ENCODE results near the gene UXS1.
A peak's percentile ranks its signal among the peaks of the same experiment; 100 is the strongest.

Gene UXS1

DNA sequence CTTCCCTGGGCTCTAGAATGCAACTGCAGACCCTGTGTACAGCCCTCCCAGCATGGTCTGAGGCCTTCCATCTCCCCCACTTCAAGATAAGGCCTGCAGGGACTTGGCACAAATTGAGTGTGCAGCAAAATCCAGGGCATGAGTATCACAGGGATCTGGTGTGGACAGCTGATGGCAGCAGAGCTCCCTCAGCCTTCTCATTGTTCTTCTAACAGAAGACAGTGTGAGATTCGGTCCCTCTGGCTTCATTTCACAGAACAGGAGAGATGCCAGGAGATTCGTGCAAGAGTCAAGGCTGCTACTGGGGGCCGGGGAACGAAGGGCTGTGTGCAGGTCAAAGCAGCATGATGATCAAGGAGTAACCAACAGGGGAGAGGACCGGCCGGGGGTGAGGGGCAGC lies 85.8 kb downstream of the UXS1 start:
- DNase-seq, result no peak

DNA sequence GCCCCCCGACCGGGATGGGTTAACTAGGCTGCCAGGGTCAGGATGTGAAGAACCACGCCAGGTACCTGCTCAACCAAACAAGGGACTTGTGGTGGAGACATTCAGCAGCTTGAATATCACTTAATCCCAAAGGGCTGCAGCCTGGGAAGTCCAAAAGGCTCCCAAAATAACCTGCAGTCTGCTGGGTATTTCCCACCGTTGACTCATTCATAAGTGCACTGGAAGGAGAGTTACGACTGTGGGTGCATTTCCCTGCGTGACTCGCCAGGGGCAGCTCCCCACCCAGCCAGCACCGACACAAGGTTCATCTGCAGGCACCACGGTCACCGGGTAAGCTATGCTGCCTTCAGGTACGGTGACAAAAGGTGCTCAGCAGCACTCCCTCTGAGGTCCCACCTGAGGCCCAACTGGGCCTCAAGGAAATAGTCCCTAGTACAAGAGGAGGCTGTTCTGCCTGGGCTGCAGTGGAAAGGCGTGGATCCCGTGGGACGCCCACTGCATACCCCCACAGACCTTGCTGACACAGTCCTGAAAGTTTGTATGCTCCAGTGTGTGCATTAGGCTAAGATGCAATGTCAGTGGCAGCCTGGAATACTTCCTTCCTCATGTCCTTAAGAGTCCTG lies 86.5 kb downstream of the UXS1 start:
- peak in 3 of 4 experiments; percentile 28 to 41 (median 41) for DNase-seq

DNA sequence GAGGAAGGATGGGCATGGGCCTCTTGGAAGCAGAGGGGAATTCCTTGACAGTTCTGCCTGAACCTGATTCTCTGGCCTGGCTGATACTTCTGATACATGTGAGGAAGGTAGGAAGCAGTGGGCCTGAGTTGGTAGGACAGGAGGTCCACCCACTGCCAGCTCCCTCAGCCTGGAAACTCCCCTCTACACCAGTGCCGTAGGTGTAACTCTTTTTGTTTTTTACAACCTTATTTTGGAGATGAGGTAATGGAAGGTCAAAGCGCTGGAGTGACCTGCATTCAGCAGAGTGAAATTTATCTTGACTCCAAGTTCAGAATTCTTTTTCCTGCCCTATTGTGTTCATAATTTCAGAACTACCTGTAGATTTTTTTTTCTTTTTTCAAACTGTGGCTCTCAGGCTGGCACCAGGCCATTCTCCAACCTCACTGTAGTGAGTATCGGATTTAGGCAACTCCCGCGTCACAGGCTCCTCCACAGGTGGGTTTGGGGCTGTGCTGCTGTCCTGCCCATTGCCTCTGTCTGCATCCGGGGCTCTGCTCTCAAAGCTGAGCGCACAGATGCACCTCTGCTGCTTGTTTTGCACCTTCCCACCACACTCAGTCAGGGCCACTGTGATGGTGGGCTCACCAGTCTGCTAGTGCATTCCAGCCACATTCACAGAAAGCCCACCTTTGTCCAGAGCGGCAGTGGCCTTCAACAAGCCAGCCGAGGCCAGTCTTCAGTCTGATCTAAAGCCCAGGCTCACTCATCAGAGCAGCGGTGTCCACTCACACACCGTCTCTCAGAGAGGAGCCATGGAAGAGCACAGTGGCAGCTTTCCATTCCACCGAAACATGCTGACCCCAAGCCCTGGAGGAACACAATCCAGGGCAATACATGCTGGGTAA lies 87.2 kb downstream of the UXS1 start:
- peak in 2 of 4 experiments; percentile 7 to 26 for DNase-seq

DNA sequence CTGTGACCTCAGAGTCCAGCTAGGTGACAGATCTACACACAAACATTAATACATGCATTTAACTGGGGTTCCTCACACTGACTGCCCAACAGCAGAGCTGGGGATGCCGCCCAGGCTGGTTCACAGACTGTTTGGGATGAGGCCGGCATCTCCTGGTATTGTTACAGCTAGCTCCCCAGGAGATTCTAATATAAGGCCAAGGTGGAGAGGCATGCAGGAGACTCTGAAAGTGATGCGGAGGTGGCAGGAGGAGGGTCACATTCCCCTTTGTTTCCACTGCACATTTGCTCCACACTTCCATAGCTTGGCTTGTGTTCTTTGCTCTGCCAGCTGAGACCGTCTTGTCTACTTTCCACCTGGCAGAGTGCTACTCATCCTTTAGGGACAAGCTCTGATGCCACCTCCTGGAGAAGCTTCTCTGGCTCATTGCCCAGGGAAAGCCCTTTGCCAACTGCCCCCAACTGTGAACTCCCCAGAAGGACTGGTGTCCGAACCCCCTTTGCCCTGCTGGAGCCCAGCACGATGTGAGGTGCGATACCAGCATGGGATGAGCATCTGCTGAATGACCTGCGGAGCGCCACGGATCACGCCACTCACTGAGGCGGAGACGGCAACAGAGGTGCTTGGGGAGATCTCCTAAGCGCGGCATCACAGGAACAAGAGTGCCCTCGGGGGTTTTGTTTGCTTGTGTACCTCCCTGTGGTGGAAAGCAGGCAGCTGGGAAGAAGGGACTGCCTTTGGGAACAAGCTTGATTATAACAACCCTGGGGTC lies 88.8 kb downstream of the UXS1 start:
- no peak for DNase-seq

DNA sequence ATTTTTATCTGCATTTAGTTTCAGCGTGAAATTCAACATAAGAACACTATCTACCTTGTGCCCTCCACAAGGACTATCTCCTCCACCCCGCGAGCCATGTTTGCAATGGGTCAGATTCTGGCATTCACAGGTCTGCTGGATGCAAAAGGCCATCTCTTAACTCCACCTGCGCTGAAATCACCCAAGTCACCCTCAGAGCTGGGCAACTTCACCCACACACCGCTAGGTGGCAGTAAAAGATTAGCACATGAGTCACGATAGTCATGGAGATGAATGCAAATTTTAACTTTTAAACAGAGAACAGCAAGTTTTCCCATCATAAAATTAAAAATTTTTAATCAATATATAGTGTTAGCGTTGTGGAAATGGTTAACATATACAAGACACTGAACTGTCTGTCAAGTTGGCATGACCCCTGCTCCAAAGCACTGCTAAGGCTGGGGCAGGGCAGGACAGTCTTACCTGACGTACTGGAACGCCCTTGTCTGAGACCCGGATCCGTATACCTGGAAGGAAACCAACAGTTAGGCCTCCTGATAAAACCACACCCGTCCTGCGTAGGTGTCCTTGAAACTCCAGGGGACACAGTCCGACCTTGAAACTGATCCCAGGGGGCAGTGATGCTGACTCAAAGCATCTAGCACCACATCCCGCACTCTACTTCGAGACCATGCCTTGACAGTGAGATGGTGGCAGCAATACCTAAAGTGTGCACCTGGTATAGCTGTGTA lies 89.6 kb downstream of the UXS1 start:
- DNase-seq, result peak; percentile 54 to 84 (median 72)

DNA sequence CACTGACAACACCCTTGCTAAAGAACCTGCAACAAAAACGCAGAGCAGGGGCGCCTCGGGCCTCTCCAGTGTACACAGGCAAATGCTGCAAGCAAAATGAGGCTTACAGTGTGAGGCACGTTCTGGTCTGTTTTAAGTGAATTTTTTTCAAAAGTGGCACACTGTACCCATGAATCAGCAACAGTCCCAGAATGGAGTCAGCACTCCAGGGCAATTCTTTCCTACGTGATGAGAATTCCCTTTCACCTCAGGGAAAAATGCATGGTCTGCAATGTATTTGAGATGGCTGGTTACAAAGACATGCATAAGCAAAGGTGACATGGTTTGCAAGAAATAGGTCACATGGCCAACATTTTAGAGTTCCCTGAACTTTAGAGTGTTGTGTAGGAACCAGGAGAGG lies 94.4 kb downstream of the UXS1 start:
- DNase-seq, result no peak

DNA sequence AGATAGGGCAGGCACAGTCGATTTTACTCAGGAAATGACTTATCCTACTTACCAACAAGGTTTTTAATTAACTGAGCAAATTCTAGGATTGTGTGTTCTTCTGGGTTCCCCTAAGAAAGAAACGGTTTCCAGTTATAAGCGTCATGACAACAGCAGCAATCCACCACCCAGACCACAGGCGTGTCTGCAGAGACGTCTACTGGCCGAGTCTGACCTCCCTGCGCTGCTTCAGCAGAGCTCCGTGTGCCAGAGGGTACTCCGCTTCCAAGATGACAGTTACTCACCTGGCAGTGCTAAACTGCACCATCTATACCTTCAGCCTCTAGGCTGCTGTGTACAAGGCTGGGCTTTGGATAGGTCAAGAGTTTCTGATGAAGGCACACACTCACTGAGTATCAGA lies 95.4 kb downstream of the UXS1 start:
- no peak for DNase-seq

DNA sequence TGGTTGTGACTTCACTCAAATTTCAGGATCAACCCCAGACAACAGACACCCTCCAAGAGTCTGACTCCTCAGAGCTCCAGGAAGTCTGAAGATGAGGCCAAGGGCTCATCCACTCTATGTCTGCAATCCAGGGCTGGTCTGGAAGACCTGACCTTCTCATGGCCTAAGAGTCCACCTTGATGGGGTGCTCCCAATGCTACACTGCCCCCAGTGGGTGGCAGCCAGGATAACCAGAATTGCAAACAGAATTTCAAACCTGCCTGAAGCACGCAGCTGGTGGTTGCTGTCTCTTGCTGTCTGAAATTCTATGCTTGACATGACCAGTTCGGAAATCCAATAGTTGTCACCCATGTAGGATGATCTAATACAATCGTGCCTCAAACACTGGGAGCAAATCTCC lies 96.0 kb downstream of the UXS1 start:
- peak in 1 of 4 experiments; percentile 12 for DNase-seq

DNA sequence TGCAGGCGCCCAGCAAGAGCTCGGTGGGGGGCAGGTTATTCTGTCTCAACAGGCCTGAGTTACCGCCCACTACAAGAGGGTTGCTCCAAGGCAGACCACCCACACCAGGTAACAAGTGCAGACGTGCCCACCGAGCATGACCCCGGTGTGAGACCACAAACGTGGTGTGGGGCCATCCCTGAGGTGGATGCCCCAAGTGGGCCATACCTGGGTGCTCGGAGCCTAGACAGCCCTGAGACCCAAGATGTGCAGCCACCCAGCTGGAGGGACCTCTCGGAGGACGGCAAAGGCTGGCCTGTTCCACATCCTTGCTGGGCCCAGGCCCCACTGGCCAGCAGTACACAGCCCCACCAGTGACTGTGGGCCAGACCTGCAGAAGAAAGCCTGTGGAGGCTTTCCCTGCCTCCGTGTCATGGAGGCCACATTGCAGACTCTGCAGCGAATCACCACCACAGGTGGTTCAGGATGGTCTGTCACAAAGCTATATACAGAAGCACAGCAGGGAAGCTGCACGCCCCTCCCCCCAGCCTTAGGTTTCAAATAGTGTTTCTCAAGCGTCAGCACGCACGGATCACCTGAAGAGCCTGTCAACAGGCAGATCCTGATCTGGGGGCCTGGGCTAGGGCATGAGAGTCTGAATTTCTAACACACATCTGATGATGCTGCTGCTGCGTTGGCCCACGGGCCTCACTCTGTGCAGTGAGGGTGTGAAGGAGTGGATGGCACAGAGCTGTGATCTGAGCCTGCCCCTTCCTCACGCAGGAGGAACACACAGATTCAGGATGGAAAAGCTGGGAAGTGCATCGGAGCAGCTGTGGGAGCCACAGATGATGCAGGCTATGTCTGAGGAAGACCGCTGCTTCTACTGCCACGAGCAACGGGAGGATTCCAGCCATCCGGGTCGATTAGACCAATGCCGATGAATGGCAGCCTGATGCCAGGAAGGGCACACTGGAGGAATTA lies 96.8 kb downstream of the UXS1 start:
- no peak for DNase-seq

DNA sequence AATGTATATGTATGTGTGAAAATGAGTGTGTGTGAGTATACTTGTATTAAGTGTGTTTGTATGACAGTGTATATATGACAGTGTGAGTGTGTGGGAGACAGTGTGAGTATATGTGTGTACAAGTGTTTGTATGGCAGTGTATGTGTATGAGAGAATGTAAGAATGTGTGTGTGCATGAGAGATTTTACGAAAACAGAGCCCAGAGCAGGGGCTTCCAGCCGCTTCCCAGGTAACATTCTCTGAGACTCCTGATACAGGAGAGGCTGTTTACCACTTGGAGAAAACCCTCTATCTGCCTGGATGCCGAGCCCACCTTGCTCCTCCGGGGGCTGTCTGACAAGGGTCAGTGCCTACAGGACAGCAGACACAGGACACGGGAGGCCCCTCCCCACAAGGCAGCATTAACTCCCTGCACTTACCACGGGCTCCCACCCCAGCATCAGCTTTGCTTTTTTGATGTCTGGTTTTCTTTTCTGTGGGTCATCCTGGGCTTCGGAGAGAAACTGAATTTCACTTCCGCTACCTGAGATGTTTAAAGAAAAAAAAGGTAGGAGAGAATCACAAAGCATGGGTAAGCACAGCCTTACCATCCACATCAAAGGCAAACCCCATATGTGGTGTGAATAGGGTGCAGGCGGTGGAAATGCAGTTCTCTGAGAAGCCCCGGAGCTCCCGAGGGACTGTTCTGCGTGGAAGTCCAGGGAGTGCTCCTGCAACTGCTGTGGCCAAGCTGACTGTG lies 97.6 kb downstream of the UXS1 start:
- no peak for DNase-seq

DNA sequence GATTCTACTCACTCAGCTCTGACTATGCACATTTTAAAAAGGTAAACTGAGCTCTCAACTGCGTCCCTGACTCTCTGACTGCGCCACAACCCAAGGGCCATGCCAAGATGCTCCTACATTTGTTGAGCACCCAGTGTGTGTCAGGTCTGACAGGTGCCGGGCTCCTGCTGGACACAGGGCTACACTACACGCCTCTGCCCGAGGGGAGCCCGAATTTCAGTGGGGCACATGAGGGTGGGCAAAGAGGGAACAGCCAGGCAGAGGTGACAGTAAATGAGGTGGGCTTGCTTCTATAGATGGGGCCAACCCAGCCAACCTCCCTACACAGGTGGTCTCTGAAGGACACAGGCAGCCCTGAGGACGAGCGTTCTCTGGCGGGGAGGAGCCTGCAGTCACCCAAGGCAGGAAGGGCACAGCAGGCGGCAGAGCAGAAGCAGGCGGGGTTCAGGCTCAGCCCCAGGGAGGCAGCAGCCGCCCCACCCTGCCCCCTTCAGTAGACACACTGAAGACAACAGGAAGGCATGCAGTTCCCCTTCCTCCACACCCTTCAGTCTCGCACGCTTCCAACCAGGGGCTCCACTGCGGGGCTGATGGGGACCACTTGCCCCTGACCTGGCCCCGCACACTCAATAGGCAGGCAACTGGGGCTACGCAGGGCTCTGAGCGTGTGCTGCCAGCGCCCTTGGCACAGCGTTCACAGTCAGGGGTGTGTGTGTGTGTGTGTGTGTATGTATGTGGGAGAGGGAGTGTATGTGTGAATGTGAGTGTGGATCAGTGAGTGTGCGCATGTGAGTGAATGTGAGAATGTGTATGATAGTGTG lies 98.4 kb downstream of the UXS1 start:
- DNase-seq, result peak in 3 of 4 experiments; percentile 13 to 52 (median 50)

DNA sequence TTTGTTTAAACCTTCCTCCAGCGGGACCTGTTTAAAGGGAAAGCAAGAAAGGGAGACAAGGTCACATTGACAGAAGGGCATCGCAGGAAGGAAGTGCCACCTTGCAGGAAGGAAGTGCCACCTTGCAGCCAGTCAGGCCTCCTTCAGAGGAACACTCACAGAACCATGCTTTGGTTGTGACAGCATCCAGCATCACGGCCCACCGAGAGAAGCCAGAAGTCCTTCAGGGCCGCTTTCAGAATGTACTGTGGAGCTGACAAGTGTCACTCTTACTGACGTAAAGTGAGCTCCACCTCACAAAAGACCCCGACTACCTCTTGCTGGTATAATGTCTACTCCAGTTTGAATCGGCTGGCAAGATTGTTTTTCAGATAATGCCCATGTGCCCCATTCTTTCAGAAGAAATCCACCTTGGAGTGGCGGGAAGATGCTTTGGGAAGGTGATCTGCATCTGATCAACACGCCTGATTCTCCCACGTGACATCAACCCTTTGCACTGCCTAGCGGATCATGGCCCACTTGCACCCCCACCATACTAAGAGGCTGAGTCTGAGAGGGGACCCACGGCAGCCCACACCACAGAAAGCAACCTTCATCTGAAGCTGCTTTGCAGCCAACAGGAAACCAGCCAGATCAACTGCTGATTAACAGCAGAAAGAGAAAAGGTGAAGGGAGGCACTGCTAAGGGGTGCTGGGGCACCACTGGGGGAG lies 99.8 kb downstream of the UXS1 start:
- DNase-seq, result no peak

DNA sequence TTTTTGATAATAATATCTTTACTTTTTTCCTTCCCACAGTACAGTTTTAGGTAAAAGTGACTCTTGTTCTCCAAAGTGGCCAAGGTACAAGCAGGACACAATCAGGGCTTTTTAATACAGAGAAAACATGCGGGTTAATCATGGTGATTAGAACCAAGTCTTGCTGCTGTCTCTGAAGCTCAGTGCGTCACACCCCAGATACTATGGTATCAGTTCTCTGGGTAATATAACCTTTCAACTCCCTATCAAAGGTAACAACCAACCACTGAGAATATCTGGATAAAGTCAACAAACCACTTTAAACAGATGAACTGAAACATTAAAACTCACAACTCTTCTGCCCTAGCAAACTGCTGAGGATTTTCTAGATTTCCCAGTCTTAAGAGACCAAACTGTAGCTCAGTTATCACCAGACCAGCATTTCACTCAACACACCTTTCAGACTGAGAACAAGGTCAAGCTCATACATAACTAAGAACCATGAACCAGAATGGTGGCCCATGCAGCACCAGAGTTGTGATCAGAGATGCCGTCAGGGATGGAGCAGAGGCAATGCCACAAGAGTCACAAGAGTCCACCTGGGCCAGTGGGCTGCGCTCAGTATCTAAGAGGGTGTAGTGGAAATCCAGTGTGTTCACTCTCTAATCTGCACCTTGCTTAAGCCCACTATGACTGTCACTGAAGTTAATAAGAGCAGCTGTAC lies 103.0 kb downstream of the UXS1 start:
- no peak for DNase-seq

DNA sequence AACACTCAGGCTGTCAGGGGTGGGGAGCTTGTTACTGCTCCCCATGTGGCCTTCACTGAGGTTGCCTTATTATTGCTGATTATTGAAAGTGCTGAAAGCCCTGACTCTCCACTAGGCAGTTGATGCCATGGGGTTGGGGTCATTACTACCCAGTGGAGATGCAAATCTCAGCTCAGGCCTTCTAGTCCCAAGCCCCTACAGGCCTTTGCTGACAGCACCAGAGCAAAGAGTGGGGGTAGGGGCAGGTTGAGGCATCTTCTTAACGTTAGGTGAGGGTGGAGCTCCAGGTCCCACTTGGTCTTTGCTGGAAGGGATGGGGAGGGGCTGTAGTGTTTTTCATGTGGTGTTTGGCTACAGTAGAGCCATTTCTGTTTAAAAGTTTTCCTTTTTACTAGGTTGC lies 104.5 kb downstream of the UXS1 start:
- DNase-seq, result no peak

DNA sequence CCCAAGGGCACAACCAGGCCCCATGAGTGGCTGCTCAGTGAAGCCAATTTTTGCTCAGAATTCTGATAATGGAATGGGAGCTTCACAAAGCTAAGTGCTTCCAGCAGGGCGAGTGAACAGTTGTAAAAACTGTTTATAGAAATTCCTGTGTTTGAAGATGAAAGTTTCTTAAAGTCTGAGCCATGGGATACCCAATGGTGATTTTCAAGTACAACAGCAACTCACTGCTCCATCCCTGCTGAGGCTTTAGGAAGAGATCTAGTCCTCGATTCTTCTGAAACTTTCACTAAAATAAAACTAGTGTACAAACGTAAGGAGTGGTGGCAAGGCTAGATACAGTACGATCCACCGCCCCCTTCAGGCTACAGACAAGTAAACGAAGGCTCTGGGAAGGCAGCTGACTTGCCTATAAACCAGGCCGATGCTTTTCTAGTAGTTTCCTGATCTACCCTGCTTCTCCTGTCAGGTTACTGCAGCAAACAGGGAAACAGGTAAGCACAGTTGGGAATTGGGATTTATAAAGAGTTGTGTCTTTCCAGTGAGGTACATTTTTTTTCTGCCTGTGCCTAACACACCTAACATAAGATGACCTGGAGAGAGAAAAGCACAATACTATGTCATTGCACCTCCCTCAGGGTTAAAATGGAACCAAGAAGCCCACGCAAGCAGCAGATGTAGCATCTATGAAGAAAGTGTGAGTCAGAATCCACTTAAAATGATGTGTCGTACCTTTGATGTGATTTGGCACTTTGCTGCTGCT lies 108.7 kb downstream of the UXS1 start:
- peak in 3 of 4 experiments; percentile 40 to 54 (median 49) for DNase-seq

DNA sequence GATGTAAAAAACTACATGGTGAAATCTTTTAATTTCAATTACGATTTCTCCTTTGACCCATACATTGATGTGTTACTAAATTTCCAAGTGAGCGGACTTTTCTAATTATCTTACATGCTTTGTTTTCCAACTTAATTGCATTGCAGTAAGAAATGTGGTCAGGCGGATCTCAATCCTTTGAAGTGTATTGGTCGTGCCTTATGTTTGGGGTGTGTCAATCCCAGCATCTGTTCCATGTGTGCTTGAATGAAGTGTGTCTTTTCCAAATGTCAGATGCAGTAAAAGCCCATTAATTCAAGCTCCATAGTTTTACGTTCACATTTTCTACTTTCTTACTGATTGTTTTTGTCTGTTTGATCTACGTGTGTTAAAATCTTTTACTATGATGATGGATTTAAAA lies 113.1 kb downstream of the UXS1 start:
- DNase-seq, result no peak

DNA sequence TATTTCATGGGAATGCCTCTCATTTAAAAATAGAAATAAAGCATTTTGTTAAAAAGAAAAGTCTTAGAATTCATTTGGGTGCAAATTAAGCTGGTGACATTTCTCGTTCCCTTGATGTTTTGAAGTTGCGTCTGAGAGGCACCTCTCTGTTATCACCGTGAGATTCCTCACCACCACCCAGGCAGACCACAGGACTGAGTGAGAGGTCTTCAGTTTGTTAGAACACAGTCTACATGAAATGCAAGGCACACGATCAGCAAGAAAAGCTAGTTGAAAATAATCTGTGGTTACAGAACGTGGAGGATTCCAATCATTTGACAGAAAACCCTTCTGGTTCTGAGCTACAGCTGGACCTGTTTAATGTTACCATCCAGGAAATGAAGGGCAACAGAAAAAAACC lies 116.0 kb downstream of the UXS1 start:
- no peak for DNase-seq

DNA sequence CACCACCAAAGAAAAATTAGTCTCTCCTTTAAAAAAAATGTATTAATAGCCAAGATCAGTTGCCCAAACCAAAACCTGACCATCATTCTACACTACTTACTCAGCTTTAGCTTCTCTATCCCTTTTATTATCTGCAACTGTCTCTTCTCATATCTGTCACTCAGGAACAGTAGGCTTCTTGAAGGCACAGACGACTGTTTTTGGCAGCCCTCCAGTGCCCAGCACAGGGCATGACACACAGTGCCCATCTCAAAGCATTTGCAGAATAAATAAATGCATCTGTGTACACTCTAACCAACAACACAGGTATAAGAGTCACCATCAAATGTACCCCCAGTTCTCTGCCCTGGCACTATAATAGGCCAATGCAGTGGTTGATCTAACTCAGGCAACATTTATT lies 117.2 kb downstream of the UXS1 start:
- no peak for DNase-seq

Measured in suppressor macrophage (primary cell).